HG03139 (cell line): Measurements from ENCODE around the gene PGC.

Experiments
- ATAC-seq: cut with Tn5 transposase; IDR thresholded peaks from one replicate; pipeline ENCODE4 v1.9.1; 2021; ENCODE audit not compliant: unreplicated experiment

PGC gene

GRCh38 chr6:41702089-41702745 lies 45.0 kb downstream of the PGC start:
- ATAC-seq: no peak

- ATAC-seq: no peak
Measured at GRCh38 chr6:41700463-41701347, 46.5 kb downstream of the PGC start.

GRCh38 chr6:41699063-41699462 lies 48.1 kb downstream of the PGC start:
- no peak for ATAC-seq

DNA sequence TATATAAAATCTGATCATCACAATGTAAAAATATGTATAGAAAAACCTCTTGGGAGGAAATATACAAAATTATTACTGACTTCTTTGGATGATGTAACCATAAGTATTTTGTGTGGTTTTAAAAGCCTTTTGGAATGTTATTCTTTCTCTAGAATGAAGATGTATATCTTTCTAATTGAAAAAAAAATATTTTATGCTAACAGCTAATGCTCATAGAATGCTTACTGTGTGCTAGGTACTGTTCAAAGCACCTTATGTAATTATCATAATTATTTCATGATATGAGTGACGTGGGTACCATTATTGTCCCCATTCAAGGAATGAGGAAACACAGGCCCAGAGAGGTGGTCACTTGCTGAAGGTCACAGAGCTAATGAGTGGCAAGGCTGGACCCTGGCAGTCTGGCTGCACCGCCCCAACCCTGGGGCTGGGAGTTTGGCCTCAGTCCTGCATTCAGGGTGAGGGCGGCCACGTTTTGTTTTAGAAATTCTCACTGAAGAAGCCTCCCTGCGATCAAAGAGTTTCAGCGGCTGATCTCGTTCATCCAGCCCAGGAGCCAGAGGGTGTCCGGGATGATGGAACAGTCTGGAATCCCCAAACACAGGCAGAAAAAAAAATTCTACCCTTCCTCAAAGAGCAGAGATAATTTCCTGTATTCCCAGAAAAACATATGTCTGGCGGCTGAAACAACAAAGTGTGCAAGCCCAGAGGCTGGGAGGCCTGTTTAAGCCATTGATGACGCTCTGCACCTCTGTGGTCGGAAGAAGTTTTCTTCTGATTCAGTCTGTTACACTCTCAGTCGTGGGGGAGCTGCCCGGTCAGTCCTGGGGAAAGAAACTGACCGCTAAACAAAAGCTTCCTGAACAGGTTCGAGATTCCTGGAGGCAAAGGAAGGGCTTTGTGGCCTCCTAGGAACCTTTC lies 49.1 kb downstream of the PGC start:
- ATAC-seq: no peak

DNA sequence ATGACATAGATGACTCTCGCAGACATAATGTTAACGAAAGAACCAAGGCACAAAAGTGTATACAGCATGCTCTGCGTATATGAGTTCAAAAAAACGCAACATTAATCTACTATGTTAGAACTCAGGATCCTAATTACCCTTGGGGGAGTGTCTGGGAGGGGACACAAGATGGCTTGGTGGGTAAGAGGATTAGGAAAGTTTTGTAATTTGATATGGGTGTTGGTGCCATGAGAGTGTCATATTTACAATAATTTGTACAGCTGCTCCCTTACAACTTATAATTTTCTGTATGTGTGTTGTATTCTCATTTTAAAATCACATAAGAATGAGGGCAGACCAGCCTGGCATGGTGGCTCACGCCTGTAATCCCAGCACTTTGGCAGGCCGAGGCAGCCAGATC lies 50.4 kb downstream of the PGC start:
- no peak for ATAC-seq

GRCh38 chr6:41695825-41696224 lies 51.4 kb downstream of the PGC start:
- no peak for ATAC-seq

GRCh38 chr6:41694815-41695526 lies 52.2 kb downstream of the PGC start:
- no peak for ATAC-seq

DNA sequence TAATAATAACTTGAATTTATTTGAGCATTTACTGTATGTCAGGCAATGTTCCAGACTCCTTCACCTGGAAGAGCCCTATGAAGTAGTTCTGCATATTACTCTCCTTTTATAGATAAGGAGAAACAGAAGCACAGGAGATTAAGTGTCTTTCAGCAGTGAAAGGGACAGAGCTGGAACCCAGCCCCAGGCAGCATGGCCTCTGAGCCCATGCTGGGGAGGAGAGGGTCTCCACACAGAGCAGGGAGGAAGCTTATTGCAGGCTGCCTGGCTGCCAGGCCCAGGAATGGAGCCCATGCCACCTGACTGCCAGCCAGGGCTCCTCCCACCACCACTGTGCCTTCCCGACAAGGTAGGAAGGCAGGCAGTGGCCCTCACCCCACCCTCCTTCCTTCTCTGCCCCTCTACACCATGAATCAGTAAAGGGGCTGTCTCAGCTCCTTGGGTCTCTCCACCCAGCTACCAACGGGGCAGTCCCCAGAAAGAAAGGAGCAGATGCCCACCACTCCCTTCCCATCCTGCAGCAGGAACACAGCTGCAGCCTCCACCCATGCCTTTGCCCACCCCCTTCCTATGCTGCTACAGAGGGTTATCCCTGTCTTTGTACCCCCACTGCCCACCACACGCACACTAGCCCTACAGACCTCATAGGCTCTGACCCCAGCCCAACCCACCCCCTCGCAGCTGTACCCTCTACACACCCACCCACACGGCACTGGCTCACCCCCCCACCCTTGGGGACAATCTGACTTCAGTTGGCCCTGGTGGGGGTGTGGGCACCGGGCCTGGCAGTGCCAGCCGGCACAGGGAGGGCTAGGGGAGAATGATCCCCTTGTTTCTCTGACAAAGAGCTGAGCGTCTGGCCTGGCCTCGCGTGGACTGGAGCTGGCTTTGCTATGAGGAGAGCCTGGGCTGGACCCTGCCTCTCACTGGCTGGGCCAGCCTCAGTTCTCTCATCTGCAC lies 53.6 kb downstream of the PGC start:
- ATAC-seq: no peak

GRCh38 chr6:41692730-41693129 lies 54.5 kb downstream of the PGC start:
- no peak for ATAC-seq

DNA sequence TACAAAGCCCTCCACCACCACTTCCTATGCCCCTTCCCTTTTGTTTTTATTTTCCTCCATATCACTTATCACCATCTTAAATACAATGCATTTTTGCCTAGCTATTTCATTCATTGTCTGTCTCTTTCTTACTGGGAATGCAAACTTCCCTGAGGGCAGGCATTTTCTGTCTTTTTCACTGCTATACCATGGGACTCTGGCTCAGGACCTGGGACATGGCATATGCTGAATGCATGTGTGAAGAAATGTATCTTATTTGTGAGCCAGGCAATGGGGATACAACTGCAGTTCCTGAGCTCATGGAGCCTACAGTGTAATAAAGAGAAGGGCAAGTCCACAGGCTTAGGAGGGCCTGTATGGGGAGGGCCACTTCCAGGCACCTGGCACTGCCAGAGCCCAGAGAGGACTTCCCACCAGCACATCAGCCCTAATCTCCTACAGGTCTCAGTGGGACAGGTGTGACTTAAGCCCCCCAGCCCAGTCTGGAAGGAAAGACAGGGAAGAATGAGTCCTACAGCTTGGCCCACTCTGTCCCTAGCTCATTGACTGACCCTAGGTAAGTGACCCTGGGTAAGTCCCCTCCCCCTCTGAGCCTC lies 55.0 kb downstream of the PGC start:
- no peak for ATAC-seq

DNA sequence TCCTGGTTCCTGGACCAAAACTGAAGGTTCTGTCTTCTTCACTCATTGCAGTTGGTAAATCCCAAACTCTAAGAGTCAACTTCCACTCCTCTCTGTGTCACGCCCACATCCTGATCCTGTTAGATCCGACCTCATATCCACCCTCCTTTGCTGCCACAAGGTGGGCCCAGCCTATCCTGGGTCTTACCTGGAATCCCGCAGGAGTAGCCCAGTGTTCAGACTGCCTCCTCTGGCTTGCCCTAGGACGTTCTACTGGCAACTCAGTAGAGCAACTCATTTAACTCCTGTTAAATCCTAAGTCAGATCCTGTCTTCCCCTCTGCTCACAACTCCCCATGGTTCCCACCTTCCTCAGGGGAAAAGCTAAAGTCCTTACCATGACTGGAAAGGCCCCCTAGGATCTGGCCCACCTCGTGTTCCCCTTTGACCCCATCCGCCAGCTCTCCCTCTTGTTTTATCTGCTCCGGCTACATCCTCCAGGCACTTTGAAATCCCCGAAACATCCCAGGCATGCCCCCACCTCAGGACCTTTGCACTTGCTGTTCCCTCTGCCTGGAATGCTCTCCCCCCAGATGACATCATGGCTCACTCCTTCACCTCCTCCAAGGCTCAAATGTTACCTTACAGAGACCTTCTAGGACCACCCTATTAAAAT lies 55.6 kb downstream of the PGC start:
- ATAC-seq: no peak

DNA sequence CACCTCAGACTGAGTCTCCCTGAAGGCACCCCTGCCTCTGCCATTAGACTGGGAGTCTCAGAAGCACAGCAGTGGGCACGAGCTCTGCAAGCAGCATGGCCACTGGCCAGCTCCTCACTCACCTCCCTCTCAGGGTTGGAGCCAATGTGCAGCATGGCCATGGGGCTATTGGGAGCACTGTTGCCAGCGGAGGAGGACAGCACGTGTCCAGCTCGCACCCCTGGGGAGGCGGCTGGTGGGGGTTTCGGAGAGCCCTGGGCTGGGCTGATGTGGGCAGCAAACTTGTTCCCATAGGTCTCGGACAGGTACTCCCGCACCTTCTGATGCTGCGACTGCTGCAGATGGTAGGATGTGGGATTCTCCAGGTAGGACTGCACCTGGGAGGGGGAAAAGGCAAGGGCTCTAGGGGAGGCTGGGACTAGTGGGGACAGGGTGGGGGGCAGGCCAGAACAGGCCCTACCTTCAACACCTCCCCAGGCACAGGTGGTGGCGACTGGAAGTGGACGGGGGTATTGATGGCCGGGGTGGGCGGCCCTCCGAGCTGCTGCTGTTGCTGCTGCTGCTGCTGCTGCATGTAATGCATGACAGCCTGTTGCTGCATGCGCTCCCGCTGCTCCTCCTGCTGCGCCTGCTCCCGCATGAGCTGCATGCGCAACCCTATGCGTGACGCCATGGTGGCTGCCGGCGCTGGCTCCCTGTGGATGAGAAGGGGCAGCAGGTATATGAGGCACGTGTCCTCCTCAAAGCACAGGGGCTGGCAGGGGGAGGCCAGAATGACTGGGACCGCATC lies 56.5 kb downstream of the PGC start:
- ATAC-seq: no peak

DNA sequence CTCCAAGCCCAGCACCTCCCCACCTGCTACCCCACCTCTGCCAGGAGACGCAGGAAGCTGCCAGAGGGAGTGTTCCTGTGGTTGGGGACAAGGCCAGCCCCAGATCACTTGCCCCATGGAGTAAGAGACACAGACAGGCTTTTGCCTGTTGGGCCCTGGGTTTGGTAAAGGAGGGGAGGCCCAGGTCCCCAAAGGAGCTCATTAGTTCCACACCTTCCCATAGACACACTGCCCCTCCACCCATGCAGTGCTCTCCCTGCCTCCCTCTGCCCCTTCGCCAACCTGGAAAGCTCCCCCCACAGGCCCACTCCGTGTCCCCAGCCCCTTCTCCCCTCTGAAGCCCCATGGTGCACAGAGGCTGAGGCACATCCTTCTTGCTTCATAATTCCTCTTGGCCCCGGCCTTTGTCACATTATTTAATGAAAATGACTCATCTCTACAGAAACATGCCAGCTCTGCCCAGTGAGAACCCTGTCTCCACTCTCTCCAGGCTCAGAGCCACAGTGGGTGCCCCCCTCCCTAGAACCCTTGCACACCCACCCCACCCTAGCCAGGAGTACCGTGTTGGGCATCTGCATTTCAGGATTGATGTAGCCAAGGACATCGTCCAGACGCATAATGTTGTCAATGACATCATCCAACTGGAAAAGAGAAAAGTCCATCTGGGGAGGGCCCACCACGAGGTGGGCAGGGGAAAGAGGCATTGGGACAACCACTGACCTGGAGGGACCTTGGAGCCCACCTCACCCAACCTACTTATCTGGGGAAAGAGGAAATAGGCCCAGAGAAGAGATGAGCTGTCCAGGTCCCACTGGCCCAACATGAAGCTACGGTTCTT lies 57.8 kb downstream of the PGC start:
- ATAC-seq: no peak

DNA sequence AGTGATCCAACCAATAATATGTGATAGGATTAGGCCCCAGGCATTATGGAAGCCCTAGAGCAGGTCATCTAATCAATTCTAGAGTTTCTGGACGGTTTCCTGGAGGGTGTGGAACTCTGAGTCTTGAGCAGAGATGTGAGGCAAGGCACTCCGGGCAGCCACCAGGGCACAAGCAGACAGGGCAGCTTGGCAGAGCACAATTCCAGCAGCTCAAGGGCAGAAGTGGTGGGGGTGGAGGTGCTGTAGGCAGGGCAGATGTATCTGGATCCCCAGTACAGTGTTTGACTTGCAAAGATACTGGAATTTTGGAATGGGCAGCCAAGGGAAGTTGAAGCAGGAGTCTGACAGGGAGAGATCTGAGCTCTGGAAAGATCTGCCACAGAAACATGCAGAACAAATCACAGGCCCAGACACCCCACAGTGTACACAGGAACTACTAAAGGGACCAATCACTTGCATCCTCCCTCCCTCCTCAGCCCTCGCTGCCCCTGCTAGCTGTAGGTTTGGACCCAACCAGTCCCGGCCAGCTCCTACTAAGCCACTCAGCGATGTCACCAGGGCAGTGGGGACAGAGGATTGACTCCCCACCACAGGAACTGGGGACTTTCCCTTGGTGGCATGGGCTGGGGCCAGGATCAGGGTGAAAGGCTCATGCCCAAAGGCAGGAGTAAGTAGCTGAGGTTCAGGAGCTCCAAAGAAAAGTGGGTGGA lies 58.8 kb downstream of the PGC start:
- ATAC-seq: no peak

DNA sequence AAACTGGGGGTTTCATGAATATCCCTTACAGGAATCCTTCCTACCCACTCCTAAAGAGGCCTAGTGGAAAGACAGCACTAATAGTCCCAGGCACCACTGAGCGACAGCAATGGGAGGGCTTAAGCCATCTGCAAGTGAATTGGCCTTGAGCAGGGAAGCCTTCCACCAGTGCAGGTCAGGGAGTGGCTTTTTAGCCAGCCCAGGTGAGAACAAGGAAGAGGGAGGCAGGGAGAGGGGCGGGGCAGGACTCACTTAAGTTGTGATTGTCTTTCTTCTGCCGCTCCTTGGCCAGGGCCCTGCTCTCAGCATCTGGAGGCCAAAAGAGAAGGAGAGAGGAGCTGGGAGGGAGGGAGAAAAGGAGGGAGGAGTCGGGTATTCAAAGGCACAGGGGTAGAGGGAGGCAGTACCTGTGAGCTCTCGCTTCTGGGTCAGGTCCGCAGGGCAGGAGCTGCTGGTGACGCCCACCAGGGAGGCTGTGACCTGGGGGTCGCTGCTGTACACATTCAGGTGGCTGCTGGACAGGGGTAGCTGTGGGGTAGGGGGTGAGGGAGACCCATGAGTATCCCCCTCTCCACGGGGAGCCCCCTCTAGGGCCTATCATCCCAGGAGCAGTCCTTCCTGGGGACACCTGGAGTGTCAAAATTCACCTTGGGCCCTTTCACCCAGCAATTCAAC lies 59.6 kb downstream of the PGC start:
- ATAC-seq: no peak
